Caco-2 (cell line): ENCODE data around the gene PRSS21. TPM values are rescaled to one million over a fixed set of nuclear protein-coding genes. Genes with fewer than 3 reads are reported as not detected.

Experiments
- BruUV-seq: library from RNA; stranded (reverse); fragments of 400-500 nt; replicated peaks from 2 replicates; lab custom pipeline; 2021; lab: Mats Ljungman, UMichigan
- CTCF ChIA-PET: fragments of 300-600 bp; sonication (Branson Sonifier 250); formaldehyde crosslinking; loops from one replicate; lab custom pipeline; 2022; ENCODE audit warnings: antibody characterized with exemption; lab: Charles Lee
- POLR2A ChIA-PET: fragments of 300-600 bp; sonication (Branson Sonifier 250); formaldehyde crosslinking; loops from one replicate; lab custom pipeline; 2022; ENCODE audit warnings: antibody characterized with exemption; lab: Charles Lee
- DNase-seq, 2 experiments: peaks; one replicate each; pipeline versions ENCODE4 v3.0.0 to v3.0.0-alpha.2; 2020 to 2022
- H3K27me3 ChIP-seq: replicated peaks from 2 replicates; pipeline ENCODE4 v1.6.0; 2011; ENCODE audit warnings: low read length; ENCODE audit not compliant: control insufficient read depth, insufficient read depth
- H3K36me3 ChIP-seq: 2 replicates; pipeline ENCODE4 v1.5.1; 2011; ENCODE audit warnings: low read length; ENCODE audit not compliant: control insufficient read depth, insufficient read depth
- H3K4me1 ChIP-seq: fragments of 250-450 bp; sonication (Bioruptor Pico); 2 replicates; pipeline ENCODE4 v1.5.1; 2020; ENCODE audit warnings: mild to moderate bottlenecking
- H3K4me3 ChIP-seq: 2 replicates; pipeline ENCODE4 v1.5.1; 2011; ENCODE audit warnings: low read depth, mild to moderate bottlenecking, control low read depth, low read length
- H3K9me3 ChIP-seq: fragments of 250-450 bp; sonication (Bioruptor Pico); 2 replicates; pipeline ENCODE4 v1.5.1; 2020; ENCODE audit warnings: mild to moderate bottlenecking, moderate library complexity
- H3K27ac Mint-ChIP-seq: one replicate; pipeline ENCODE4 v1.8.0; 2022; ENCODE audit warnings: mixed read lengths; ENCODE audit not compliant: unreplicated experiment
- H3K27me3 Mint-ChIP-seq: one replicate; pipeline ENCODE4 v1.8.0; 2022; ENCODE audit warnings: mixed read lengths; ENCODE audit not compliant: insufficient read depth, unreplicated experiment
- H3K36me3 Mint-ChIP-seq: one replicate; pipeline ENCODE4 v1.8.0; 2022; ENCODE audit warnings: mild to moderate bottlenecking, mixed read lengths; ENCODE audit not compliant: insufficient read depth, unreplicated experiment
- H3K4me1 Mint-ChIP-seq: one replicate; pipeline ENCODE4 v1.8.0; 2022; ENCODE audit warnings: low read depth, mixed read lengths; ENCODE audit not compliant: unreplicated experiment
- H3K4me3 Mint-ChIP-seq: one replicate; pipeline ENCODE4 v1.8.0; 2022; ENCODE audit warnings: mild to moderate bottlenecking, moderate library complexity, mixed read lengths; ENCODE audit not compliant: unreplicated experiment
- H3K9me3 Mint-ChIP-seq: one replicate; pipeline ENCODE4 v1.8.0; 2022; ENCODE audit warnings: mixed read lengths; ENCODE audit not compliant: unreplicated experiment
- intact Hi-C: fragments of 100-400 bp; cut with micrococcal nuclease; formaldehyde crosslinking; loops from one replicate; pipeline ENCODE4 v1.10.0; 2022; ENCODE audit not compliant: unreplicated experiment
- total RNA-seq: library from RNA; stranded (reverse); gene quantifications from 2 replicates; pipeline ENCODE4 v1.2.3, GENCODE V29; 2022
- TF ChIP-seq, protein P1 (sequence below), 2 experiments: fragments of 200-600 bp in 1 of 2; IDR thresholded peaks; 1 replicate in 1 of 2; 2 replicates in 1 of 2; pipeline versions ENCODE4 v1.5.1 to v1.8.0; 2011 to 2022; ENCODE audit warnings: antibody characterized with exemption in 1 of 2, control low read depth in 1 of 2, inconsistent platforms in 1 of 2, low read depth in 1 of 2, low read length in 1 of 2, mild to moderate bottlenecking in 1 of 2, moderate library complexity in 1 of 2; ENCODE audit not compliant: insufficient read depth in 1 of 2, severe bottlenecking in 1 of 2, unreplicated experiment in 1 of 2

Gene PRSS21
- total RNA-seq, 1 experiment from 2014 or later = not detected

DNA sequence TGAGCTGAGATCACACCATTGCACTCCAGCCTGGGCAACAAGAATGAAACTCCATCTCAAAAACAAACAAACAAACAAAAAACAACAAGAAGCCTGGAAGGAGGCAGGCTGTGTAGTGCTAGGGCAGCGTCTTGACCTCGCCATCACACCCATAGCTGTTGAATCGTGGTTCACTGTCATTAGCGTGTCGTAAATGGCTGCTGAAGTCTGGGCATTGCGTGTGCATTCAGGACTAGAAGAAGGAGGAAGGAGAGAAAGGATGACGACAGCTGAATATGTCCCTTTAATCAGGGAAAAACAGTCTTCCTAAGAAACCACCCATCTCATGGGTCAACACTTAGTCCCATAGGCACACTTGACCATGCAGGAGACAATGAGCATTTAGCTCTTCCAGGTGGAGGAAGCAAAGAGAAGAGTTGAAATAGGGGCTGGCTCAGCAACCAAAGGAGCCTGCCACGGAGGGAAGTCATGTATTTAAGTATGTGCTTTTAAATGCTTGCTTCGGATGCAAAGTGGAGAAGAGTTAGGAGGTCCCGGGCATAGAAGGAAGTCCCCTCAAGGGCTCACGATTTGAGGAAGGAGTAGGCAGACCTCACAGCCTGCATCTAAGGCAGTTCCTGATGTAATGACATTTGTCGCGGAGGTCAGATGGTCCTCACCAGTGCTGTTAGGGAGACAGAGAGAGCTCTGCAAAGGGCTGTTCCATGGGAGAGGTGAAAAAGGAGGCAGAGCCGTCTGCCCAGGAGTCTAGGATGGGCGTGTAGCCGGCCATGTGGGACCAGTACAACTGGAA is 32.1 kb downstream of the PRSS21 start:
- peaks cover 6% of the 10 kb centered on the region for H3K36me3 ChIP-seq
- H3K27me3 ChIP-seq = no peaks in the 10 kb centered on the region
- H3K27me3 Mint-ChIP-seq = no peaks in the 10 kb centered on the region
- ChIA-PET CTCF (no interaction called here), POLR2A (no interaction called here)
- no peak overlapping the region for H3K4me3 ChIP-seq
- H3K27ac Mint-ChIP-seq = peak overlapping the region; percentile 53
- H3K4me1 ChIP-seq = peaks cover 39% of the 10 kb centered on the region
- DNase-seq = peak in 1 of 2 experiments; percentile 26
- peaks cover 25% of the 10 kb centered on the region for H3K4me1 Mint-ChIP-seq
- no TSS peak for BruUV-seq
- intact Hi-C loops = loop anchor here (5.0 kb wide), 1 partner anchor 57 kb away; no protein-coding TSS in a partner anchor
- H3K4me3 Mint-ChIP-seq = no peak overlapping the region
- TF ChIP-seq, protein P1, sequence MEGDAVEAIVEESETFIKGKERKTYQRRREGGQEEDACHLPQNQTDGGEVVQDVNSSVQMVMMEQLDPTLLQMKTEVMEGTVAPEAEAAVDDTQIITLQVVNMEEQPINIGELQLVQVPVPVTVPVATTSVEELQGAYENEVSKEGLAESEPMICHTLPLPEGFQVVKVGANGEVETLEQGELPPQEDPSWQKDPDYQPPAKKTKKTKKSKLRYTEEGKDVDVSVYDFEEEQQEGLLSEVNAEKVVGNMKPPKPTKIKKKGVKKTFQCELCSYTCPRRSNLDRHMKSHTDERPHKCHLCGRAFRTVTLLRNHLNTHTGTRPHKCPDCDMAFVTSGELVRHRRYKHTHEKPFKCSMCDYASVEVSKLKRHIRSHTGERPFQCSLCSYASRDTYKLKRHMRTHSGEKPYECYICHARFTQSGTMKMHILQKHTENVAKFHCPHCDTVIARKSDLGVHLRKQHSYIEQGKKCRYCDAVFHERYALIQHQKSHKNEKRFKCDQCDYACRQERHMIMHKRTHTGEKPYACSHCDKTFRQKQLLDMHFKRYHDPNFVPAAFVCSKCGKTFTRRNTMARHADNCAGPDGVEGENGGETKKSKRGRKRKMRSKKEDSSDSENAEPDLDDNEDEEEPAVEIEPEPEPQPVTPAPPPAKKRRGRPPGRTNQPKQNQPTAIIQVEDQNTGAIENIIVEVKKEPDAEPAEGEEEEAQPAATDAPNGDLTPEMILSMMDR (IDR thresholded peaks at IDR 0.05; ENCODE audit: insufficient read depth in 1 of 2, low read depth in 1 of 2, low read length in 1 of 2, severe bottlenecking in 1 of 2, unreplicated experiment in 1 of 2) = no peak
- peaks cover 3% of the 10 kb centered on the region for H3K9me3 Mint-ChIP-seq
- peaks cover 56% of the 10 kb centered on the region for H3K36me3 Mint-ChIP-seq
- H3K9me3 ChIP-seq = no peaks in the 10 kb centered on the region

DNA sequence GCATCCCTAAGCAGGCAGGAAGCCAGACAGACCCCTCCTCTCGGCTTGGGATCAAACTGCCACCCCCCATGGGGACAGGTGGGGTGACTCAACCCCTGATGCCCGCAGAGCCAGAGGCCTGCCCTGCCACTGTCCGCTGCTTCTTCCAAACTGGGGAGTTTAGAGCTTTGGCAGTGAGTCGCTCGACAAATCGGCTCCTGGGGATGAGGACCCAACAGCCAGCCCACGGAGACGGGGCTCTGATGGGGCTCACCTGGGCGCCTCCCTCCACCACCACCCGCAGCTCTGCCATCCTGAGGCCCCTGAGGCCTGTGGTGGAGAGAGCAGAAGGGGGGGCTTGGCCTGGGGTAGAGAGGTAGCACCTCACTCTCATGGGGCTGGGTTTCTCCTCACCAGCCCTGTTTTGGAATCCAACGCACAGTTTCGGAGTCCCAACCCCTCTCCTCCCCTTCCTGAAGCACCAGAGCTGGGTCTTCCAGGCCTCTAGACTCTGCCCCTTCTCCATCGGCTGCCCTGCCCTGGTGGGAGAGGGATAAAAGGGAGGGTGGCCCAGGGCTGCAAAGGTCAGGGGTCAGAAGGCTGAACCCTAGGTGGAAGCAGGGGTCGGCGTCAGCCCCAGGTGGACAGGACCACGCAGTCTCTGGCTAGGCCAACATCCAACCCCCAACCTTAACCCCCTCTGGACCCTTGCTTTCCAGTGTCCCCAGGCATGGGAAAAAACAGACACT is 35.1 kb downstream of the PRSS21 start:
- Mint-ChIP-seq H3K36me3 (peaks cover 81% of the 10 kb centered on the region), H3K9me3 (peaks cover 12% of the 10 kb centered on the region), H3K27ac (no peak overlapping the region), H3K4me1 (peaks cover 25% of the 10 kb centered on the region), H3K4me3 (no peak overlapping the region), H3K27me3 (no peaks in the 10 kb centered on the region)
- POLR2A ChIA-PET = no interaction called here
- H3K36me3 ChIP-seq = peaks cover 18% of the 10 kb centered on the region
- H3K4me1 ChIP-seq = peaks cover 29% of the 10 kb centered on the region
- CTCF ChIA-PET = interaction anchor here (0.6 kb wide), 1 partner anchor 653 kb away, joined by 3 read pairs; no protein-coding TSS in a partner anchor
- H3K4me3 ChIP-seq = no peak overlapping the region
- TF ChIP-seq, protein P1 (IDR thresholded peaks at IDR 0.05; ENCODE audit: insufficient read depth in 1 of 2, low read depth in 1 of 2, low read length in 1 of 2, severe bottlenecking in 1 of 2, unreplicated experiment in 1 of 2) = no peak
- H3K27me3 ChIP-seq = no peaks in the 10 kb centered on the region
- BruUV-seq = no TSS peak
- H3K9me3 ChIP-seq = 0 out of 2 replicates have a peak, but pooled peaks cover 5% of the 10 kb centered on the region
- DNase-seq = peak in 1 of 2 experiments; percentile 23
- intact Hi-C loops = no loop called here

DNA sequence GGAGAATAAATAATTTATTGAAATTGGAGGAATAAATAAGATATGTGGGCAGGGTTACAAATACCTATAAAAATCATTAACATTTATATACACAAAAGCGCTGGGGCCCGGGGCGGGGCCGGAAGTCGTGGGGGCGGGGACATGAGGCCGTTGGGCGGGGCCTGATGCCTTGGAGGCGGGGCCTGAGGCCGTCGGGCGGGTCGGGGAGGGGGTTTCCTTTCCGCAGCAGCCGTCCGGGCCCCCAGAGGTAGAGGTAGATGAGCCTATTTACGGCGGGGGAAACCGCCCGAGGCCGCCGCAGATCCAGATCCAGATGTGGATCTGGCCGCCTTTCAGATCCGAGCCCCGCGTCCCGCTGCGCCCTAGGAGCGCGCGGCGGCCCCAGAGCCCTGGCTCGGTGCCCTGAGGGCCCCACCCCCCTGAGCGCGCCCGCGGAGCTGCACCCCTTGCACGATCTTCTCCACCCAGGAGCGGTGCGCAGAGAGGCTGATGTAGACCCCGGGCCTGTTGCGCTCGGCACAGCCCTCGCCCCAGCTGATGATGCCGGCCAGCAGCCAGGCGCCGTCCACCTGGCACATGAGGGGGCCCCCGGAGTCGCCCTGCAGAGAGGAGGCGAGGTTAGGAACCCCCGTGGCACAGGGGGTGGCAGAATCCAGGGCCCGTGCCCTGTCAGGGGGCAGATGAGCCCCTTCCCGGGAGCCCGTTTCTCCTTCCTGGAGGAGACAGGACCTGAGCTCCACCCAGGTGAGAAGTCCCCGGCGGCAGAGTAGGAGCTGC is 35.9 kb downstream of the PRSS21 start:
- ChIA-PET POLR2A (no interaction called here), CTCF (interaction anchor here (2.0 kb wide), 1 partner anchor 14 kb away, joined by 6 read pairs; no protein-coding TSS in a partner anchor)
- Mint-ChIP-seq H3K27ac (no peak overlapping the region), H3K36me3 (peaks cover 84% of the 10 kb centered on the region), H3K4me1 (peaks cover 25% of the 10 kb centered on the region), H3K9me3 (peaks cover 12% of the 10 kb centered on the region), H3K27me3 (no peaks in the 10 kb centered on the region), H3K4me3 (no peak overlapping the region)
- Histone ChIP-seq H3K36me3 (peaks cover 18% of the 10 kb centered on the region), H3K9me3 (0 out of 2 replicates have a peak, but pooled peaks cover 5% of the 10 kb centered on the region), H3K27me3 (no peaks in the 10 kb centered on the region), H3K4me3 (no peak overlapping the region), H3K4me1 (peaks cover 21% of the 10 kb centered on the region)
- peak in 1 of 2 experiments; percentile 9 for DNase-seq
- TF ChIP-seq, protein P1 (IDR thresholded peaks at IDR 0.05; ENCODE audit: insufficient read depth in 1 of 2, low read depth in 1 of 2, low read length in 1 of 2, severe bottlenecking in 1 of 2, unreplicated experiment in 1 of 2) = no peak
- intact Hi-C loops = no loop called here
- BruUV-seq = no TSS peak
